GM10248 (cell line): ENCODE data around the gene FEM1B.

Source experiments
- CTCF ChIA-PET: fragments of 300-600 bp; sonication (Branson Sonifier 250); formaldehyde crosslinking; extraction: SDS; loops from one replicate; lab custom pipeline; 2021; ENCODE audit warnings: antibody characterized with exemption; lab: Yijun Ruan, JAX
- POLR2A ChIA-PET: fragments of 350-650 bp; sonication (Branson Sonifier 250); formaldehyde crosslinking; extraction: SDS; loops from one replicate; lab custom pipeline; 2020; ENCODE audit warnings: antibody characterized with exemption; lab: Yijun Ruan, JAX
- DNase-seq: peaks from one replicate; pipeline ENCODE4 v3.0.0; 2012; ENCODE audit errors: extremely low spot score
- CTCF ChIP-seq: IDR thresholded peaks from 2 replicates; pipeline ENCODE4 v1.5.1; 2012; ENCODE audit warnings: mild to moderate bottlenecking, low read depth; ENCODE audit errors: extremely low read depth, missing control alignments, control extremely low read depth

Gene FEM1B

DNA sequence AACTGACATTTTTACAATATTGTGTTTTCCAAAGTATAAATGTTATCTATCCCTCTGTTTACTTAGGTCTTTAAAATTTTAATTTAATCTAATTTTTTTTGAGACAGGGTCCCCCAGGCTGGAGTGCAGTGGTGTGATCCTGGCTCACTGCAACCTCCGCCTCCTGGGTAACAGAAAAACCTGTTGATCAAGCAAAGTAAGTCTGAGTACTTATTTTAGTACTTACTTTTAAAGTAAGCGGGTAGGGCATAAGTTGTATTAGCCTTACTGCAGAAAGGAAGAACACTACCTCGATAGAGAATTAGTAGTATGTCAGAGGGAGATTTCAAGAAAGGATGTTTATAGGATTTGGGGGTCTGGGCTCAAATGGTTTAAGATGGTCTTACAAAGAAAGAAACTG is 11.9 kb upstream of the FEM1B start:
- POLR2A ChIA-PET = no interaction called here
- CTCF ChIA-PET = interaction anchor here (1.1 to 2.9 kb wide), 2 partner anchors 13 to 20 kb away, joined by 3 to 16 read pairs; no protein-coding TSS in a partner anchor
- no peak for DNase-seq
- TF ChIP-seq CTCF = no peak

GRCh38 chr15:68268405-68268804 is 9.1 kb upstream of the FEM1B start:
- CTCF ChIA-PET = interaction anchor here (1.7 kb wide), 1 partner anchor 16 kb away, joined by 5 read pairs; no protein-coding TSS in a partner anchor
- POLR2A ChIA-PET = no interaction called here
- no peak for TF ChIP-seq CTCF
- DNase-seq = no peak

- DNase-seq = no peak
- no peak for TF ChIP-seq CTCF
- ChIA-PET CTCF (interaction anchor here (1.1 to 1.6 kb wide), 2 partner anchors 17 to 19 kb away, joined by 3 to 4 read pairs; no protein-coding TSS in a partner anchor), POLR2A (no interaction called here)
Measured at GRCh38 chr15:68271854-68272471, 5.6 kb upstream of the FEM1B start.

DNA sequence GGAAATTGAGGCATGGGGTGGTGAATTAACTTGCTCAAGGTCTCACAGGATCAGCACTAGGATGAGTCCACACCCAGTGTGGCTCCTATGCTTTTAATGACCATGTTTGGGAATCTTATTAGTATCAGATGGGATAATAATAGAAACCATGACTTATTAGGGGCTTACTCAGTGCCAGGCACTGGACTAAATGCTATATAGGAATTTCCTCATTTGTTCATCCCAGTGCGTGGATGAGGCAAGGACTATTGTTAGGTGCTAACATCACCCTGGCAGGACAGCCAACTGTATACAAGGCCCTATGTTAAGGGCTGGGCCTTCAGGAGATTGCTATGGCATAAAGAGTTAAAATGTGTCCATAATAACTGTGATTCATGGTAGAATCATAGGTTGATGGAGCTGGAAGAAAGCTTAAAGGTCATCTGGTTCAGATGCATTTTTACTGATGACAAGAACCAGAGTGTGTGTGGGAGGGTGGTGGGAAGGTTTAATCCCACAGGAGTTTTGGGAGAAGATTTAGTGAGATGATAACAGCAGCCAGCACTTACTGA is 4.7 kb upstream of the FEM1B start:
- TF ChIP-seq CTCF = no peak
- ChIA-PET CTCF (interaction anchor here (1.4 to 3.3 kb wide), 3 partner anchors 16 to 20 kb away, joined by 4 to 18 read pairs (median 4); no protein-coding TSS in a partner anchor), POLR2A (no interaction called here)
- no peak for DNase-seq

DNA sequence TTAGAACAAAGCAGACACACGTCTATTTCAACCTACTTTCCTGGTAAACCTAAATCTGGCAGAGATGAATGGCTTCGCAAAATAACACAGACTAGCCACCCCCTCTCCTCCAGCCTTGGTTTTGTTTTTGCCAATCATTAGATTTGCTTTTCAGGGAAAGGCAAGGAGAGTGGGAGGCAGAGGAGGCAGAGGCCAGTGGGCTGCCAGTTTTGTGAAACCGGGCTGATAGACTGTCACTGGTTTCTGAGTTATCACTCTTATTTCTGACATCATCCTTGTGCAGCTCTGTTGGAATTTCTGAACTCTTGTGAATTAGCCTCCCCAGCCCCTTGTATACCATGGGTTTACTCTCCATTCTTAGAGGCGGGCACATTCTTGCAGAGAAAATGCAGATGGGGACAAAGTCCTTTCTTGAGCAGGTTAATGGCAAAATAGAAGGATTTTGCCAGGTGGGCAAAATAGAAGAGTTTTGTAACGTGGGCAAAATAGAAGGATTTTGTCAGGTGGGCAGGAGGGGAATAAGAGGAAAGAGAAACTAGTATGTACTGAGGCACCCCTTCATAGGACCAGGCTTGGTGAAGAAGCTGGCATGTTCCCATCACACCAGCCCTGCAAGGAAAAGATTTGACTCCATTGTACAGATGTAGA is 3.2 kb upstream of the FEM1B start:
- no peak for TF ChIP-seq CTCF
- ChIA-PET CTCF (interaction anchor here (0.8 to 4.7 kb wide), 5 partner anchors 12 to 32 kb away, joined by 3 to 20 read pairs (median 4); no protein-coding TSS in a partner anchor), POLR2A (no interaction called here)
- DNase-seq = no peak

DNA sequence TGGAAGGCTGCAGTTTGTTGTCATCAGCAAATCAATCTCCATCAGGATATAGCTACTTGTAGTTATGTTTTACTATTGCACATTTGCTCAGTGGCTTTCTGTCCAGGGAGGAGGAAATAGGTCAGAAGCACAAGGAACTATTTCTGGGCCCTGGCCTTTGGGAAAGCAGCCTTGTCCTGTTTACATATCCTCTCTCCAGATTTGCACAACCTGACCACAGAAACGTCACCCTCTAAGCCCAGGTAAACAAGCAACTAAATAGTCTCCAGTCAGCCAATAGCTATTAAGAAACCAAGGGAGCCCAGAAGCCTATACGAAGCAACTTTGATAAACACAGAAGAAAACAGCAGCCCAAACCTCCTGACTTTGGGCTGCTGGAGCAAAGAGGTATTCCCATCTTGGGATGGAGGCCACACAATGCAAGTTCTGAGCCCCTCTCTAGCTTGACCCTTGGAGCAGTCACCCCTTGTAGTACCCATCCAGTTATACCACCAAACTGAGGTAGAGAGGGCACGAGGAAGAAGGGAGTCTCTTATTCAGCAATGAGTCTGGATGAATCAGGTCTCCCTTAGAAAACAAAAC is 2.3 kb upstream of the FEM1B start:
- TF ChIP-seq CTCF = no peak
- ChIA-PET POLR2A (no interaction called here), CTCF (interaction anchor here (0.8 to 4.7 kb wide), 4 partner anchors 12 to 31 kb away, joined by 3 to 20 read pairs (median 10); no protein-coding TSS in a partner anchor)
- no peak for DNase-seq
